Neutrophil (primary cell): ENCODE measurements around the gene IMPA2.
"Not testable (repeated sequence)": the region's sequence is repeated elsewhere in the genome, so short reads cannot be mapped to it uniquely, and the experiment has no call there.

Experiments used
- H3K27ac ChIP-seq: fragments of 200-600 bp; sonication (generic); 2 replicates; pipeline ENCODE4 v1.5.1; 2016; ENCODE audit warnings: mild to moderate bottlenecking, moderate library complexity
- H3K27me3 ChIP-seq: fragments of 200-600 bp; sonication (generic); 2 replicates; pipeline ENCODE4 v1.6.0; 2016; ENCODE audit warnings: mild to moderate bottlenecking
- H3K36me3 ChIP-seq: fragments of 200-600 bp; sonication (generic); 2 replicates; pipeline ENCODE4 v1.5.1; 2017
- H3K4me1 ChIP-seq, 2 experiments: fragments of 200-600 bp in 1 of 2; sonication (generic) in 1 of 2; 1 replicate in 1 of 2; 2 replicates in 1 of 2; pipeline versions ENCODE4 v1.5.1 to v1.6.1; 2013 to 2016; ENCODE audit warnings: low read depth in 1 of 2, low read length in 1 of 2, mild to moderate bottlenecking in 1 of 2, moderate library complexity in 1 of 2; ENCODE audit not compliant: control insufficient read depth in 1 of 2, insufficient read depth in 1 of 2
- H3K4me3 ChIP-seq, 2 experiments: fragments of 200-600 bp in 1 of 2; sonication (generic) in 1 of 2; 1 replicate in 1 of 2; 2 replicates in 1 of 2; pipeline ENCODE4 v1.5.1; 2013 to 2016; ENCODE audit warnings: low read depth in 1 of 2, low read length in 1 of 2, mild to moderate bottlenecking in 1 of 2, moderate library complexity in 1 of 2
- H3K9me3 ChIP-seq: fragments of 200-600 bp; sonication (generic); 2 replicates; pipeline ENCODE4 v1.5.1; 2016
- CTCF ChIP-seq: fragments of 200-600 bp; sonication (generic); IDR thresholded peaks from 2 replicates; pipeline ENCODE4 v1.5.1; 2016; ENCODE audit warnings: antibody characterized with exemption

IMPA2 gene

DNA sequence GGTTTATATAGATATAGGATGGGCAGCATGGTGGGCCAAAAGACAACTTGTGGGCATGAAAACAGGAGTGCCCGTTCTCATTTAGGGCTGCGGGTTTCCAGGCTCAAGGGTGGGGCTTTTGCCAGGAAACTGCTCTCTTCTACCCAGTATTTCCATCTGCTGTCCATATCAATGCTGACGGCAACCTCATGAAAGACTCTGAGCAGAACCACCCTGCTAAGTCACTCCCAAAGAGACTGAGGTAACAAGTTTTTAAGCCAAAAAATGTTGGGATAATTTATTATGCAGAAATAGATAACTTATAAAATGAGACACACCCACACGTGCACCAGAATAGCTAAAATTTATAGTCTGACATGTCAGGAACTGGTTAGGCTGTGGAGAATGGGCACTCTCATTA is 37.1 kb upstream of the IMPA2 start:
- H3K27me3 ChIP-seq, result no peaks in the 10 kb centered on the region
- no peak overlapping the region for H3K27ac ChIP-seq
- no peak overlapping the region for H3K4me3 ChIP-seq
- no peaks in the 10 kb centered on the region for H3K36me3 ChIP-seq
- H3K4me1 ChIP-seq, result peaks cover 20 to 21% of the 10 kb centered on the region in 2 experiments
- no peaks in the 10 kb centered on the region for H3K9me3 ChIP-seq
- no peak for TF ChIP-seq CTCF

DNA sequence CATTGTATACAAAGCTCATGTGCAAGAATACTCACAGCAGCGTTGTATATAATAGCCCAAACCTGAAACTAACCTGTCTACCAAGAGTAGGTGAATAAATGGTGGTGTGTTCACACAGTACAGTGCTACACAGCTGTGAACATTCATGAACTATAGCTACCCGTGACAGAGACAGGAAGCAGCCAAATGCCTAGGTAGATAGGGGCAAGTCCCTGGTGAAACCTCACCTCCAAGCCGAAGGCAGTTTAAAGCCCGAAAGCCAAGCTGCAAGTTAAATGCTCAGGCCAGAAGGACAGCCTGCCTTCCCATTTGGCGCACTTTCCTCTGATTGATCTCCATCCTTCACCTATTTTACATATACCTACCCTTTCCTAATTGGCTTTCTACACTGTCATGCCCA is 36.5 kb upstream of the IMPA2 start:
- Histone ChIP-seq H3K27ac (no peak overlapping the region), H3K27me3 (no peaks in the 10 kb centered on the region), H3K36me3 (no peaks in the 10 kb centered on the region), H3K4me3 (no peak overlapping the region), H3K9me3 (no peaks in the 10 kb centered on the region), H3K4me1 (peaks cover 20 to 21% of the 10 kb centered on the region in 2 experiments)
- no peak for TF ChIP-seq CTCF

- H3K4me3 ChIP-seq, H3K27me3 ChIP-seq, H3K36me3 ChIP-seq, H3K9me3 ChIP-seq: not testable (repeated sequence)
- H3K27ac ChIP-seq, result peak overlapping the region; percentile 86
- H3K4me1 ChIP-seq, result peaks cover 20 to 21% of the 10 kb centered on the region in 2 experiments
These were observed 35.3 kb upstream of the IMPA2 start for GRCh38 chr18:11945834-11946659.

GRCh38 chr18:11946756-11947155 is 34.6 kb upstream of the IMPA2 start:
- H3K4me1 ChIP-seq, result peaks cover 20 to 21% of the 10 kb centered on the region in 2 experiments
- no peaks in the 10 kb centered on the region for H3K36me3 ChIP-seq
- no peaks in the 10 kb centered on the region for H3K9me3 ChIP-seq
- no peak for TF ChIP-seq CTCF
- peak overlapping the region; percentile 65 to 75 for H3K4me3 ChIP-seq
- H3K27me3 ChIP-seq, result no peaks in the 10 kb centered on the region
- H3K27ac ChIP-seq, result peak overlapping the region; percentile 86

GRCh38 chr18:11947214-11948191 is 33.8 kb upstream of the IMPA2 start:
- no peaks in the 10 kb centered on the region for H3K9me3 ChIP-seq
- peak overlapping the region; percentile 86 for H3K27ac ChIP-seq

More at GRCh38 chr18:11947214-11948191, 33.8 kb upstream of the IMPA2 start:
- no peak for TF ChIP-seq CTCF
- no peaks in the 10 kb centered on the region for H3K36me3 ChIP-seq
- H3K27me3 ChIP-seq, result no peaks in the 10 kb centered on the region
- H3K4me1 ChIP-seq, result peaks cover 20 to 21% of the 10 kb centered on the region in 2 experiments
- H3K4me3 ChIP-seq, result peak overlapping the region; percentile 65 to 75
